NCI-H524 treated with DMSO at 0.1 percent for 48 hours (cell line): Measurements from ENCODE around the gene TXNDC5.
"Not testable (repeated sequence)": the region's sequence is repeated elsewhere in the genome, so short reads cannot be mapped to it uniquely, and the experiment has no call there.

Source experiments
- DNase-seq: peaks from one replicate; lab custom pipeline; 2025; lab: John Stamatoyannopoulos, UW

Gene TXNDC5

DNA sequence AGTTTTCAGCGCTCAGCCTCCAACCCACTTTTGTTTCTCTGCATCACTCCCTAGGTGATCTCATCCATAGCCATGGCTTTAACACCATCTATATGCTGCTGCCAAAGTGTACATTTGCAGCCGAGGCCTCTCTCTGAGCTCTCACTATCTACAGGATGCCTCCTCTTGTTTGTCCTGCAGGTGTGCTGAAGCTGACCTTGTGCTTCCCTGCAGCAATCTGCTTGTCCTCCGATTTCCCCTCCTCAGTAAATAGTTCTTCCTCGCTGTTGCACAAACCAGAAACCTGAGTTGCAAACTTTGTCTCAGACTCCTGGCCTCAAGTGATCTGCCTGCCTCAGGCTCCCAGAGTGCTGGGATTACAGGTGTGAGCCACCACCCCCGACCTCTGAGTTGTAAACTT, 3.7 kb upstream of the TXNDC5 start:
- no peak for DNase-seq

DNA sequence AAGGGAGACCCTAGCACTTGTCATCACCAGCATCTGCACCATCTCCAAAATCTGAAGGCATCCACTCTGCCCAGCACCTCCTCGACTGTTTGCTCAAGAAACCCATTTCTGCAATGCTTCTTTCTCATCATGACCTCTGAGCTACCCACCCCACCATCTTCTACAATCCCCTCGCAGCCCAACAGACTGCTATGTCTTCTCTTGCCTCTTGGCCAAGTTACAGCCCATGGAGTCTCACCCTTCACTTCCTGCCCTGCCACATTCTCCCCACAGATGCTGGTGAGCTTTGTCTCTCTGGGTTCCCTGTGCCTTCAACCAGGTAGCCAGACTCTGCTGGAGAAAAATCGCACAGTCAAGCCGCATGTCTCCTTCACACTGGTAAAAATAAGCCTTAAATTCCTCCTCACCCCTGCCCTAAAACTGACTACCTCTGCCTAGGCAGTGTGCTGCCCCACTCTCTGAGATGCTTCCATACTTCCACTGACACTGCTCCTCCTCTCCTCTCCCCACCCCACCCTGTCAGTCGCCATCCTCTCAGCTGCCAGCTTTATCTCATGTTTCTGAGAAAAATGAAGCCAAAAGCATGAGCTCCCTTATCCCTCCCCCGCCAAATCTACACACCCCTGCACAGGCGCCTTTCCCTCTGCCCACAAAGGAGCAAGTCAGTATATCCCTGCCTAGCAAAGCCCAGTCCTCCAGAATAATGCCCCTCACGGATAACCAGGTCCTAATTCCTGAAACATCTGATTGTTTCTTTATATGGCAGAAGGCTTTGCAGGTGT, 2.3 kb upstream of the TXNDC5 start:
- no peak for DNase-seq

DNA sequence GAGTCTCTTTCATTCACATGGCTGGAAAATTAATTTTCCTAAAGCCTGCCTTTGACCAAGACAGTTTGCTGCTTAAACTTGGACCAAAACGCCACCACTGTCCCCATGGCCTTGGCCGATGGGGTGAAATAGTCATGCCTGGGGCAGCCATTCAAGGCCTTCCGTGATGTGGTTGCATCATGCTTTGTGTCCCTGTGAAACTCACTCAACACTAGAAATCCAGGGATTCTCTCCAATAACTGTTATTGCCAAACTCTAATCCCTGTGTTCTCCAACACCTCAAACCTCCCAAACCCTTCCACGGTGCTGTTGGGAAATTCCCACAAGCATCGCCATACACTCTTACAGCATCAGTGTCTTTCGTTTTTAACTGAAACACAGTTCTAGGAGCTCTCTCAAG, 1.4 kb upstream of the TXNDC5 start:
- no peak for DNase-seq

DNA sequence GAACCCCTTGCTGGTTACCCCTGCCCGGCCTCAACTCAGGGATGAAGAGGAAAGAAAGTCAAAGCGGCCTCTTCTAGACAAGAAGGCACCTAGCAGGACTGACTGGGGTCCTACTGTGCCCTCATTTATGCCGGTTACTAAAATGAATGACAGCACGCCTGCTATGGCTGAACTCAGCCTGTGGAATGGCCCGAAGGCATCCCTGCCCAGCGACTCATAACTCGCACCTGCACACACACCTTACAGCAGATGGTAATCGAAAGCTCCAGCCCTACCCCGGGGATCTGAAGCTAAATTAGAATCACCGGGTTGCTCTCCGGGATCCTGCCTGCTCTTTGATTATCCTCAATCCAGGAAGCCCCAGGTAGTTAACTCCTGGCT, 747 bp upstream of the TXNDC5 start:
- no peak for DNase-seq

DNA sequence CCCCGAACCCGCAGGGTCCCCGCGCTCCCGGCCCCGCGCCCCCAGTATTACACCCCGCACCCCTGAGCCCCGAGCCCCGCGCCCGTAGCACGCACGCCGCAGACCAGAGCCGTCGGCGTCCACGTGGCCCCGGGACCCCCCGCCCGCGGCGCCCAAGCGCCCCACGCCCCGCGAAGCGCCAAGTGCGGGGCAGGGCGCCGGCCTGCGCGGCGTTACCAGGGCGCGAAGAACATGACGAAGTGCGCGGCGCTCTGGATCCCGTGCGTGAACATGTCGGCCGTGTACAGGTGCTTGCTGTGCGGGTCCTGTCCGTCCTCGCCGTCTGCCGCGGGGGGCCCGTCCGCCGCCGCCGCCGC, 312 bp downstream of the TXNDC5 start:
- no peak for DNase-seq

DNA sequence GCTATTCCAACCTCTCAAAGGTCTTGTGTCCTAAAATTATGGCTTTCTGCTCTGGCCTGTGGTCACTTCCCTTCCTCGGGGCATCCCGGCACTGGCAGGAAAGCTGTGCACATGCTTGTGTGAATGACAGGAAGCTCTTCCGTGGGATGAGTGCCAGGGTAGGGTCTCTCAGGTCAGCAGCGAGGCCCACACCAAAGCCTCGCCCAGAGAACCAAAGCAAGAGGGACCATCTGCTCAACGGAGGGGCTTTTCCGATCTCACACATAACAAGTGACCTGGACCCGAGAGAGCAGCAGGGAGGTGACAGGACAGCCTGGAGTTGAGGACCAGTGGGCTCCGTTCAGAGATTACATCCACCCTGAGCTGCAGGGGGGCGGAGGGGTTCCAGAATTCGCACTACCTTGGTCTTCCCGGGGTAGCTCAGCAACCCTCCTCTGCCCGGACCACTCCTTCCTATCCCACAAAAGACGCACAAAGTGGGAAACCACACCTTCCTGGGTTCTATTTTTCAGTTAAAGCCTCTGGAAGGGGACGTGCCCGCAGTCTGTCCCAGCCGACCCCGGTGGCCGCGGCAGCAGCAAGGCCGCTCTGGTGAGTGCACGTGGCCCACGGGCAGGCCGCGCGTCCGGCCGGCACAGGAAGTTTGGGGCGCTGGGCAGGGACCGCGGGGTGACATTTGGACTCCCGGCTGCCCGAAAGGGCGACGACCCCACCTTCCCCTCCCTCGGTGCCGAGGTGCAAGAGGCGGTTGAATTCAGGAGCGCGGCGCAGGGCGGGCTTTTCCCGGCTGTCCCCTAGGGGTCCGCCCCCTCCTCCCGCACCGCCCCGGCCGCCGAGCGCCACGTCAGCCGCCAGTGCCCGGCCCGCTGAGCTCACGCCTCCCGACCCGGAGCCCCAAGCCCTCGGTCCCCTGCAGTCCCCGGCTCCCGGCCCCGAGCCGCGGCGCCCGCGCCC, 988 bp downstream of the TXNDC5 start:
- DNase-seq, result no peak

- no peak for DNase-seq
Observed at GRCh38 chr6:7907159-7907558, 3.4 kb downstream of the TXNDC5 start.

GRCh38 chr6:7906741-7907140, 3.8 kb downstream of the TXNDC5 start:
- DNase-seq, result no peak

DNA sequence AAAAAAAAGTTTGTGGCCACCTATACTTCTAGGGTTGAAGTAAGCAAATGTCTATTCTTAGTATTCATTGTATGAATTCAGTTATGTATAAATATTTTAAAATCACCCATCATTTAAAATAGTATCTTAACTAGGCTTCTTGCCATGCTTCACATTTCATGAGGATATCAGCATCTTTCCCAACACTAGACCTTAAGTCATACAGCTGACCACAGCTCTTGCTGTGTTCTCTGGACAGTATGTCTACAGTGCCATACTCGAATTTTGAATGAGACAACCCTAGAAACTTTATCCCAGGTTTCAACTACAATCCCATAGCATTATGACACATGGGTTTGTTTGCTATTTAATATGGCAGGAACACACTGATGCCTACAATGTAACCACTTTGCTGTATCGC, 5.2 kb downstream of the TXNDC5 start:
- no peak for DNase-seq

- no peak for DNase-seq
Observed at GRCh38 chr6:7904654-7905319, 5.8 kb downstream of the TXNDC5 start.

- DNase-seq, result no peak
Observed at GRCh38 chr6:7903673-7904072, 6.9 kb downstream of the TXNDC5 start.

DNA sequence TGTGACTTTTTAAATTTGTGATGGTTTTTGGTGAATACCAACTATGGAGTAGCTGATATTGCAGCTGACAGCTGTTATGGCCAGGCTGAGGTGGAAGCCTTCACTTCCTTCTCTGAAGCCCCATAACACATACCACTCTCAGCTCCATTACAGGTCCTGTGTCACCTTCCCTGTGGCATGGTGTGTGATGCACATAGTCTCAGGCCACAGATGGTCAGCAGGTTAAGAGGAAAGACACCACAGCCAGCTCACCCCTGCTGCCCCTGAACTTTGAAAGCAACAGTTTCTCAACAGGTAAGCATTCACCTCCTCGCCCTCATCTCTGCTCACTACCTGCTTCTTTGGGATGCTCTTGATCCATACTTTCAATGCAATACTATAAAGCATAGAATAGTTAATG, 7.7 kb downstream of the TXNDC5 start:
- no peak for DNase-seq

- DNase-seq, result no peak
Observed at GRCh38 chr6:7902221-7902620, 8.4 kb downstream of the TXNDC5 start.

DNA sequence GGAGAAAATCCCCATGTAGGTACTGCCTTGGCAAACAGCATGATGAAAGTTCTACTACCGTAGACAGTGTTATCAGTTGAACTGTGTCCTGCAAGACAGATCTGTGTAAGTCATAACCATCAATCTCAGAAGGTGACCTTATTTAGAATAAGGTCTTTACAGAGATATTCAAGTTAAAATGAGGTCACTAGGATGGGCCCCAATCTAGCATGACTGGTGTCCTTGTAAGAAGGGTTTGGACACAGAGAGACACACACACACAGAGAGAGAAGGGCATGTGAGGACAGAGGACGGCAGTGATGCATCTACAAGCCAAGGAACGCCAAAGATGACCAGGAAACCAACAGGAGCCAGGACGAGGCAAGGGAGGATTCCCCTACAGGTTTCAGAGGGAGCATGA, 8.8 kb downstream of the TXNDC5 start:
- DNase-seq, result no peak

DNA sequence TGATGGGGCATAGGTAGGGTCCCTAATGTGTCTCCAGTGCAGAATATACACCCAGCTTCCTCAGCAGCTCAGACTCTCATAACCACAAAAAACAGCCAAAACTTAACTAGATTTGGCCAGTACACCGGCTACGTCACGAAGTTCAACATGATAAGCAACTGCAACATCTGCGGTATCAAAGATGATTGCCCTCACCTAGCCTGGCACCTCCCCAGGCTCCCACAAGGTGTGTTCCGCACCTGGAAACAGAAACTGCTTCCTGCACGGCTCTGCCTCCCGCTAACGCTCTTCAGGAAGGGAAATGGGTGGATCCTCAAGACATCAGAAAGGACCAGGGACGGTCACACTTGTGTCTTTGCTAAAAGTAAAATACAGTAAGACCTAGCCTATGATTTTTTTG, 9.5 kb downstream of the TXNDC5 start:
- DNase-seq, result no peak

DNA sequence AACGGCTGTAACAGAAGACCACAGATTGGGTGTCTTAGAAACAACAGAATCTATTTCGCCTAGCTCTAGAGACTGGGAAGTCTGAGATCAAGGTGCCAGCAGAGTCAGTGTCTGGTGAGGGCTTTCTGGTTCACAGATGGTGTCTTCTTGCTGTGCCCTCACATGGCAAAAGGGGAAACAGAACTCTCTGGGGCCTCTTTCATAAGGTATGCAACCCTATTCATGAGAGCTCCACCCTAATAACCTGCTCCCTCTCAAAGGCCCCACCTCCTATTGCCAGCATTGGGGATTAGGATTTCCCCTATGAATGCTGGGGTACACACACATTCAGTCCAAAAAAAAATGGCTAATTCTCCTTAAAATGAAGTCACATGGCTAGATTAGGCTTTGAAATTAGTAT, 10.0 kb downstream of the TXNDC5 start:
- DNase-seq, result no peak

- no peak for DNase-seq
Observed at GRCh38 chr6:7899889-7900213, 10.7 kb downstream of the TXNDC5 start.

- no peak for DNase-seq
Observed at GRCh38 chr6:7899101-7899888, 11.3 kb downstream of the TXNDC5 start.

GRCh38 chr6:7898193-7898586, 12.4 kb downstream of the TXNDC5 start:
- DNase-seq, result not testable (repeated sequence)

- no peak for DNase-seq
Observed at GRCh38 chr6:7897461-7898192, 13.0 kb downstream of the TXNDC5 start.

GRCh38 chr6:7896465-7896987, 14.1 kb downstream of the TXNDC5 start:
- no peak for DNase-seq
